ENCODE results near the gene GUCY1B1. TPM values are rescaled to one million over a fixed set of nuclear protein-coding genes. Genes with fewer than 3 reads are reported as not detected.

Gene GUCY1B1
- total RNA-seq, 2 experiments from 2014 or later: not detected

GRCh38 chr4:155849042-155849441 is 90.2 kb downstream of the GUCY1B1 start:
- no peak overlapping the region for H3K4me2 ChIP-seq (ENCODE audit: low read length)
- H3K27ac ChIP-seq (ENCODE audit: low read depth, low read length, poor library complexity, severe bottlenecking): no peak overlapping the region
- H3K36me3 ChIP-seq (ENCODE audit: insufficient read depth, low read length): no peaks in the 10 kb centered on the region
- ChIA-PET POLR2A (interaction anchor here (0.8 to 1.1 kb wide), 2 partner anchors 10 to 1428 kb away, joined by 3 to 4 read pairs; no protein-coding TSS in a partner anchor), CTCF (ENCODE audit: unreplicated experiment) (no interaction called here)
- H3K4me1 ChIP-seq (ENCODE audit: insufficient read depth, low read length, poor library complexity, severe bottlenecking): no peaks in the 10 kb centered on the region
- H3K9me2 ChIP-seq (ENCODE audit: insufficient read depth, low read length): no peaks in the 10 kb centered on the region
- no peaks in the 10 kb centered on the region for H3K79me2 ChIP-seq (ENCODE audit: insufficient read depth, low read depth, low read length)
- no peak overlapping the region for H3K4me3 ChIP-seq (ENCODE audit: low read depth, low read length, poor library complexity, severe bottlenecking)
- no peaks in the 10 kb centered on the region for H3K9me3 ChIP-seq (ENCODE audit: low read length)
- DNase-seq (ENCODE audit: low spot score): no peak
- intact Hi-C loops (cut with micrococcal nuclease; ENCODE audit: unreplicated experiment): no loop called here
- H4K20me1 ChIP-seq (ENCODE audit: insufficient read depth, low read length): no peaks in the 10 kb centered on the region
- H2AFZ ChIP-seq (ENCODE audit: low read length): no peak overlapping the region
- no TSS peak for BruUV-seq (replicated peaks)
- no peak for TF ChIP-seq CTCF (conservative IDR thresholded peaks at IDR 0.05; ENCODE audit: low read length)

GRCh38 chr4:155853189-155853588 is 94.4 kb downstream of the GUCY1B1 start:
- no peak overlapping the region for H2AFZ ChIP-seq (ENCODE audit: low read length)
- no peak for DNase-seq (ENCODE audit: low spot score)
- H3K9me3 ChIP-seq (ENCODE audit: low read length): no peaks in the 10 kb centered on the region
- H3K9me2 ChIP-seq (ENCODE audit: insufficient read depth, low read length): no peaks in the 10 kb centered on the region
- H3K27ac ChIP-seq (ENCODE audit: low read depth, low read length, poor library complexity, severe bottlenecking): no peak overlapping the region
- POLR2A ChIA-PET: no interaction called here
- BruUV-seq (replicated peaks): no TSS peak
- H3K79me2 ChIP-seq (ENCODE audit: insufficient read depth, low read depth, low read length): no peaks in the 10 kb centered on the region
- H3K4me3 ChIP-seq (ENCODE audit: low read depth, low read length, poor library complexity, severe bottlenecking): no peak overlapping the region
- H3K4me1 ChIP-seq (ENCODE audit: insufficient read depth, low read length, poor library complexity, severe bottlenecking): no peaks in the 10 kb centered on the region
- H3K4me2 ChIP-seq (ENCODE audit: low read length): no peak overlapping the region
- TF ChIP-seq EZH2phosphoT487 (IDR thresholded peaks at IDR 0.05; ENCODE audit: borderline replicate concordance, low read depth, low read length) (no peak), CTCF (conservative IDR thresholded peaks at IDR 0.05; ENCODE audit: low read length) (no peak)
- CTCF ChIA-PET (ENCODE audit: unreplicated experiment): no interaction called here
- H4K20me1 ChIP-seq (ENCODE audit: insufficient read depth, low read length): no peaks in the 10 kb centered on the region
- intact Hi-C loops (cut with micrococcal nuclease; ENCODE audit: unreplicated experiment): no loop called here
- H3K36me3 ChIP-seq (ENCODE audit: insufficient read depth, low read length): no peaks in the 10 kb centered on the region

- Histone ChIP-seq H4K20me1 (ENCODE audit: insufficient read depth, low read length) (no peaks in the 10 kb centered on the region), H2AFZ (ENCODE audit: low read length) (no peak overlapping the region), H3K36me3 (ENCODE audit: insufficient read depth, low read length) (no peaks in the 10 kb centered on the region), H3K9me2 (ENCODE audit: insufficient read depth, low read length) (no peaks in the 10 kb centered on the region), H3K79me2 (ENCODE audit: insufficient read depth, low read depth, low read length) (no peaks in the 10 kb centered on the region), H3K4me2 (ENCODE audit: low read length) (no peak overlapping the region), H3K4me3 (ENCODE audit: low read depth, low read length, poor library complexity, severe bottlenecking) (no peak overlapping the region), H3K27ac (ENCODE audit: low read depth, low read length, poor library complexity, severe bottlenecking) (no peak overlapping the region), H3K9me3 (ENCODE audit: low read length) (no peaks in the 10 kb centered on the region), H3K4me1 (ENCODE audit: insufficient read depth, low read length, poor library complexity, severe bottlenecking) (no peaks in the 10 kb centered on the region)
- TF ChIP-seq CTCF (conservative IDR thresholded peaks at IDR 0.05; ENCODE audit: low read length) (no peak), EZH2phosphoT487 (IDR thresholded peaks at IDR 0.05; ENCODE audit: borderline replicate concordance, low read depth, low read length) (no peak)
- no TSS peak for BruUV-seq (replicated peaks)
- intact Hi-C loops (cut with micrococcal nuclease; ENCODE audit: unreplicated experiment): no loop called here
- ChIA-PET CTCF (ENCODE audit: unreplicated experiment) (no interaction called here), POLR2A (interaction anchor here (0.9 kb wide), 1 partner anchor 48 kb away, joined by 3 read pairs; the partner anchor contains the start of gene TDO2)
- DNase-seq (ENCODE audit: low spot score): no peak
Measured at GRCh38 chr4:155854582-155855226, 95.9 kb downstream of the GUCY1B1 start.

Data from OCI-LY7 (cell line).